ENCODE results near the gene CRYBB3. TPM values are rescaled to one million over a fixed set of nuclear protein-coding genes. Genes with fewer than 3 reads are reported as not detected.

CRYBB3 gene
- total and polyA plus RNA-seq, 2 donors (not counting 3 experiments of a cell fraction or from before 2014, with no cell fraction given), result 0.59 to 1.2 TPM

GRCh38 chr22:25167834-25168601, 31.6 kb upstream of the CRYBB3 start:
- no peak overlapping the region for H3K4me2 ChIP-seq (ENCODE audit: insufficient read depth, low read length)
- POLR2A ChIA-PET, result no interaction called here
- H3K27ac ChIP-seq (ENCODE audit: insufficient read depth, low read depth, low read length), result no peak overlapping the region
- no peaks in the 10 kb centered on the region for H3K4me1 ChIP-seq (ENCODE audit: control insufficient read depth, extremely low read depth, insufficient read depth, low read length)
- DNase-seq (ENCODE audit: low read depth, low spot score) (no peak), FAIRE-seq (no peak)
- BruUV-seq (replicated peaks), result no TSS peak
- dilution Hi-C loops (cut with MboI; ENCODE audit: extremely low pct_ligation_motif_present, low sequenced_read_pairs) (no loop called here), intact Hi-C loops (cut with micrococcal nuclease) (no loop called here)
- H3K27me3 ChIP-seq (ENCODE audit: control insufficient read depth in 2 of 2, insufficient read depth in 2 of 2, low read length in 2 of 2), result no peaks in the 10 kb centered on the region
- CTCF ChIA-PET, result interaction anchor here (0.9 to 2.6 kb wide), 3 partner anchors 57 to 87 kb away, joined by 3 to 11 read pairs (median 5); no protein-coding TSS in a partner anchor
- no peaks in the 10 kb centered on the region for H3K9me1 ChIP-seq (replicated peaks; ENCODE audit: control insufficient read depth, extremely low read depth, insufficient read depth, low read length)
- no peak overlapping the region for H3K4me3 ChIP-seq (replicated peaks in 1 of 3; ENCODE audit: insufficient read depth in 1 of 3, low read depth in 1 of 3, low read length in 3 of 3)
- H4K20me1 ChIP-seq (replicated peaks; ENCODE audit: control insufficient read depth, extremely low read depth, insufficient read depth, low read length), result no peaks in the 10 kb centered on the region
- peaks cover 0 to 1% of the 10 kb centered on the region in 2 experiments for H3K36me3 ChIP-seq (ENCODE audit: control insufficient read depth in 2 of 2, extremely low read depth in 1 of 2, insufficient read depth in 2 of 2, low read length in 2 of 2)
- H2AFZ ChIP-seq (ENCODE audit: low read depth, low read length), result no peak overlapping the region
- no peaks in the 10 kb centered on the region for H3K79me2 ChIP-seq (ENCODE audit: control insufficient read depth, insufficient read depth, low read length)
- no peak overlapping the region for H3K9ac ChIP-seq (replicated peaks; ENCODE audit: extremely low read depth, insufficient read depth, low read length)
- TF ChIP-seq POLR2AphosphoS5 (IDR thresholded peaks at IDR 0.05; ENCODE audit: insufficient read depth, low read depth, low read length), result no peak
- no peak for TF ChIP-seq GATA2 (IDR thresholded peaks at IDR 0.05; ENCODE audit: insufficient read depth, insufficient read length, low read depth, low read length)
- no peak for TF ChIP-seq MYC (IDR thresholded peaks at IDR 0.05; ENCODE audit: low read depth, low read length)
- no peak for TF ChIP-seq JUN (IDR thresholded peaks at IDR 0.05; ENCODE audit: borderline replicate concordance, insufficient read depth, insufficient read length, low read depth)
- TF ChIP-seq CTCF (IDR thresholded peaks at IDR 0.05; ENCODE audit: extremely low read depth in 1 of 2, insufficient read depth in 1 of 2, low read depth in 1 of 2, low read length in 2 of 2), result no peak
- no peak for TF ChIP-seq EZH2 (IDR thresholded peaks at IDR 0.05; ENCODE audit: borderline replicate concordance, low read depth, low read length, severe bottlenecking)
- no peak for TF ChIP-seq POLR2A (IDR thresholded peaks at IDR 0.05; ENCODE audit: low read depth, low read length)
- TF ChIP-seq MAX (IDR thresholded peaks at IDR 0.05; ENCODE audit: insufficient read depth, insufficient read length), result no peak
- TF ChIP-seq FOS (IDR thresholded peaks at IDR 0.05; ENCODE audit: borderline replicate concordance, insufficient read depth, low read length), result no peak
- no peaks in the 10 kb centered on the region for H3K9me3 ChIP-seq (replicated peaks; ENCODE audit: control insufficient read depth, insufficient read depth, low read length)

Measured in endothelial cell of umbilical vein (primary cell).